Hematopoietic multipotent progenitor cell treated with erythropoietin and hydrocortisone succinate and interleukin-3 and kit ligand, for 4 days (in vitro differentiated cells): Measurements from ENCODE around the gene COL2A1.

Experiments
- DNase-seq: peaks from one replicate; pipeline ENCODE4 v3.0.0-alpha.2; 2015

COL2A1 gene

GRCh38 chr12:48009471-48009870, 5.2 kb upstream of the COL2A1 start:
- no peak for DNase-seq

- no peak for DNase-seq
Observed at GRCh38 chr12:48008950-48009349, 4.7 kb upstream of the COL2A1 start.

- DNase-seq: no peak
Observed at GRCh38 chr12:48008349-48008748, 4.1 kb upstream of the COL2A1 start.

- no peak for DNase-seq
Observed at GRCh38 chr12:48007206-48007605, 2.9 kb upstream of the COL2A1 start.

GRCh38 chr12:48005750-48006021, 1.4 kb upstream of the COL2A1 start:
- no peak for DNase-seq

- no peak for DNase-seq
Observed at GRCh38 chr12:48005001-48005749, 899 bp upstream of the COL2A1 start.

GRCh38 chr12:48003226-48004052, 837 bp downstream of the COL2A1 start:
- peak; percentile 39 for DNase-seq

- no peak for DNase-seq
Observed at GRCh38 chr12:48002773-48003218, 1.5 kb downstream of the COL2A1 start.

GRCh38 chr12:48002414-48002730, 1.9 kb downstream of the COL2A1 start:
- no peak for DNase-seq

- DNase-seq: no peak
Observed at GRCh38 chr12:48001505-48002413, 2.5 kb downstream of the COL2A1 start.

- no peak for DNase-seq
Observed at GRCh38 chr12:48000878-48001504, 3.3 kb downstream of the COL2A1 start.

- no peak for DNase-seq
Observed at GRCh38 chr12:47999816-48000215, 4.5 kb downstream of the COL2A1 start.

GRCh38 chr12:47997321-47997720, 7.0 kb downstream of the COL2A1 start:
- DNase-seq: no peak

GRCh38 chr12:47995981-47996401, 8.3 kb downstream of the COL2A1 start:
- DNase-seq: no peak

GRCh38 chr12:47993491-47993890, 10.8 kb downstream of the COL2A1 start:
- DNase-seq: no peak

- DNase-seq: no peak
Observed at GRCh38 chr12:47992776-47993175, 11.5 kb downstream of the COL2A1 start.

GRCh38 chr12:47991106-47992061, 12.9 kb downstream of the COL2A1 start:
- no peak for DNase-seq

GRCh38 chr12:47990351-47991105, 13.7 kb downstream of the COL2A1 start:
- peak; percentile 74 for DNase-seq

GRCh38 chr12:47989666-47990065, 14.6 kb downstream of the COL2A1 start:
- DNase-seq: no peak

- DNase-seq: no peak
Observed at GRCh38 chr12:47989023-47989417, 15.3 kb downstream of the COL2A1 start.
